Activated naive CD4-positive, alpha-beta T cell treated with anti-CD3 and anti-CD28 coated beads for 36 hours (primary cell): ENCODE measurements around the gene ACAD9. TPM values are rescaled to one million over a fixed set of nuclear protein-coding genes. Genes with fewer than 3 reads are reported as not detected.
"Not testable (repeated sequence)": the region's sequence is repeated elsewhere in the genome, so short reads cannot be mapped to it uniquely, and the experiment has no call there.

Source experiments
- CTCF ChIA-PET: fragments of 350-600 bp; sonication (Branson Sonifier 250); formaldehyde crosslinking; loops from one replicate; lab custom pipeline; 2021; ENCODE audit warnings: antibody characterized with exemption; lab: Charles Lee
- DNase-seq: peaks from one replicate; pipeline ENCODE4 v3.0.0-alpha.2; 2020
- H3K27ac Mint-ChIP-seq: one replicate; pipeline ENCODE4 v1.8.0; 2021; ENCODE audit warnings: mild to moderate bottlenecking, mixed read lengths
- H3K27me3 Mint-ChIP-seq: one replicate; pipeline ENCODE4 v1.8.0; 2021; ENCODE audit warnings: low read depth, mixed read lengths
- H3K36me3 Mint-ChIP-seq: one replicate; pipeline ENCODE4 v1.8.0; 2021; ENCODE audit warnings: low read depth, mixed read lengths
- H3K4me1 Mint-ChIP-seq: one replicate; pipeline ENCODE4 v1.8.0; 2021; ENCODE audit warnings: low read depth, mixed read lengths
- H3K4me3 Mint-ChIP-seq: one replicate; pipeline ENCODE4 v1.8.0; 2021; ENCODE audit warnings: mild to moderate bottlenecking, moderate library complexity, mixed read lengths
- H3K9me3 Mint-ChIP-seq: one replicate; pipeline ENCODE4 v1.8.0; 2021; ENCODE audit warnings: mixed read lengths
- intact Hi-C: fragments of 100-400 bp; cut with micrococcal nuclease; formaldehyde crosslinking; loops from one replicate; pipeline ENCODE4 v1.15.1; 2023
- total RNA-seq, 2 experiments: library from RNA; stranded (reverse); gene quantifications; one replicate each; pipeline ENCODE4 v1.2.3, GENCODE V29; 2021

ACAD9 gene
- total RNA-seq, 2 experiments from 2014 or later: 37.0 to 40.6 TPM

DNA sequence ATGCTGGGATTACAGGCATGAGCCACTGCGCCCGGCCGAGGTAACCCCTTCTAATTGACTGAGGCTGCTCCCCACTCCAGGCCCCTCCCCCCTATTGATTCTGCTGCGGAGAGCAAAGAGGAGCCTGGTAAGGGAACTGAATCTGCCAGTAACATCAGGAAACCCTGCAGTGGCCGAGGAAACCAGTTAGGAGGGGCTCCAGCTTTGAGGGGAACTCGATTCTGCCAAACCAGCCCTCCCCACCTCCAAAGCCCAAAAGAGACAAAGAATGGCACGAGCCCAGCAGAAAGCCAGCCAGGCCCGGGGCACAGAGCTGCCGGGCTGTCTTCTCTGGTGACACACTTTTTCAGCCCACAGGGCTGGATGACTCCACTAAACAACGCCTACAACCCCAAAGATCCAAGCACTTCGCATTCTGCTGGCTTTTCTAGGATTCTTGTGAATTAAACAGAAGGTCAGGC, 15.0 kb upstream of the ACAD9 start:
- H3K36me3 Mint-ChIP-seq: peaks cover 8% of the 10 kb centered on the region
- H3K4me3 Mint-ChIP-seq: no peak overlapping the region
- H3K27ac Mint-ChIP-seq: no peak overlapping the region
- intact Hi-C loops: no loop called here
- DNase-seq: no peak
- H3K9me3 Mint-ChIP-seq: peaks cover 20% of the 10 kb centered on the region
- H3K27me3 Mint-ChIP-seq: no peaks in the 10 kb centered on the region
- CTCF ChIA-PET: interaction anchor here (1.3 to 1.5 kb wide), 2 partner anchors 11 to 19 kb away, joined by 3 to 6 read pairs; no protein-coding TSS in a partner anchor
- peaks cover 4% of the 10 kb centered on the region for H3K4me1 Mint-ChIP-seq

DNA sequence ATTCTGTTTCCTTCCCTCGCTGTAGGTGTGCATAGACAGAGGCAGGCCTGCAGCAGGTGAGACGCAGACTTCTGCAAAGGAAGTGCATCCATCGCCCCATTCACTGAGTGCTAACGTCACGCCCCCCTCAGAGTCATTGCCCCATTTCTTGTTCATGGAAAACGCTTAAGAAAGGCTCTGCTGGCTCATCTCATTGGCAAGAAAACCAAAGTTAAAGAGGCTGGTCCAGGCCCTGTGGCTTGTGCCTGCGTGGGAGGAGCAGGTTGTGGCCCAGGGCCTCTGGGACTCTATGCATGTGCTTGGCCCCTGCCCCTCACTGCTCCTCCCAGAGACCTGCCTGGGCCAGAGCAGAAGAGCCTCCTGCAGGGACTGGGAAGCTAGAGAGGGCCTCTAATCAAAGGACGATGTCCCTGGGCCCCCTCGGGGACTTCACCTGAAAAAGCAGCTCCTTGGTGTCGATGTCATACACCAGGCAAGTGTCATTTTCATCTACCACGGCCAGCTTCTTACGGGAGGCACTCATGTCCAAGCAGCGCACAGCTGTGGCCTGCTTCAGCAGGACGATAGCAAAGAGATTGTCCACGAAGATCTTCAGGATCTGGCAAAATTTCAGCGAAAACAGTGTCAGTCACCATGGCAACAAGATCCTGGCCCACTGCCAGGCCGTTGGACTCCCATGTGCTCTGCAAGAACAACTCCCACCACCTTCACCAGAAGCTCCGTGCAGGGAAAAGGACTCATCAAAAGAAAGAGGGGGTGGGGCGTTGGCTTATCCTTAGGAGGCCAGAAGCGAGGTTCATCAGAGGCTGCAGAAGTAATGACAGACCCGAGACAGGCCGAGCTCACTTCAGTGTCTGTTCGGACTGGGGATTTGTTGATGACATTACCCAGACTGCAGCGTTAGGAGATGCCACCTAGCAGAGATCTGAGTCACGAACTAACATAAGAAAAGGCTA, 14.3 kb upstream of the ACAD9 start:
- H3K36me3 Mint-ChIP-seq, H3K27ac Mint-ChIP-seq, DNase-seq, intact Hi-C loops, H3K4me1 Mint-ChIP-seq, H3K4me3 Mint-ChIP-seq, H3K27me3 Mint-ChIP-seq: not testable (repeated sequence)
- CTCF ChIA-PET: interaction anchor here (1.1 to 1.2 kb wide), 2 partner anchors 13 to 185 kb away, joined by 3 read pairs; no protein-coding TSS in a partner anchor
- H3K9me3 Mint-ChIP-seq: peaks cover 12% of the 10 kb centered on the region

DNA sequence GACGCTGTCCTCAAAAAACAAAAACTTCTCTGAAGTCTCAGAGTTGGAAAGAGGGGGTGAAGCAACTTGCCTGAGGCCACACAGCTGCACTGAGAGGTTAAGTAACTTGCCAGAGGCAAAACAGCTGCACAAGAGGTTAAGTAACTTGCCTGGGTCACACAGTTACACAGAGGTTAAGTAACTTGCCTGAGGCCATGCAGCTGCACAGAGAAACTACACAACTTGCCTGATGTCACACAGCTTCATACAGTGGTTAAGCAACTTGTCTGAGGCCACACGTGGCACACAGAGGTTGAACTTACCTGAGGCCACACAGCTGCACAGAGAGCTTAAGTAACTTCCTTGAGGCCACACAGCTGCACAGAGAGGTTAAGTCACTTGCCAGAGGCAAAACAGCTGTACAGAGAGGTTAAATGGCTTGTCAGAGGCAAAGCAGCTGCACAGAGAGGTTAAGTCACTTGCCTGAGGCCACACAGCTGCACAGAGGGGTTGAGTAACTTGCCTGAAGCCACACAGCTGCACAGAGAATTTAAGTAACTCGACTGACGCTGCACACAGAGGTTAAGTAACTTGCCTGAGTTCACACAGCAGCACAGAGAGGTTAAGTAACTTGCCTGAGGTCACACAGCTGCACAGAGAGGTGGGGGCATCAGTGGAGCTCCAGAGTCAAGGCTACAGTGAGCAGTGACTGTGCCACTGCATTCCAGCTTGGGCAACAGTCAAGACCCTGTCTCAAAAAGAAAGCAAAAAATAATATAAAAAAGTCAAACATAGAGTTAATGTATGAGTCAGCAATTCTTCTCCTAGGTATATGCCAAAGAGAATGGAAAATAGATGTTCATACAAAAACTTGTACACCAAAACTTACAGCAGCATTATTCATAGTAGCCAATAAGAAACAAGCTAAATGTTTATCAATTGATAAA, 12.0 kb upstream of the ACAD9 start:
- H3K4me1 Mint-ChIP-seq: peaks cover 4% of the 10 kb centered on the region
- DNase-seq: no peak

DNA sequence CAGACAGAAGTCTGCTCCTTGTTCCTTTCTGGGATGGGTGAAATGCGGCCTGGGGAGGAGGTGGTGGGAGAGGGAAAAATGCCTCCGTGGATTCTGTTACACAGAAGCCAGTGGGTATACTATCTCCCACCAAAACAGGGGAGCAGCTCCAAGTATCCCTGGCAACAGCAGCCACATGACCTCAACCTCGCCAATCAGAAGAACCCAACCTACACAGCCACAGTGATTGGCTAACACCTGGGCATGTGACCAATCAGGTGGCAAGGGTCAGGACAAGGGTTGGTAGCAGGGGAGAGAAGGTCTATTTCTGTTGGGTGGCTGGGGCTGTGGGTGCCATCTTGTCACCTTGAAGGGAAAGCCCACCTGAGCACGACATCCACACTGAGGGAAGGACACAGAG, 9.1 kb upstream of the ACAD9 start:
- Mint-ChIP-seq H3K4me1 (peaks cover 4% of the 10 kb centered on the region), H3K27ac (no peak overlapping the region), H3K27me3 (no peaks in the 10 kb centered on the region), H3K36me3 (no peaks in the 10 kb centered on the region), H3K9me3 (no peaks in the 10 kb centered on the region), H3K4me3 (no peak overlapping the region)
- intact Hi-C loops: no loop called here
- no peak for DNase-seq
- CTCF ChIA-PET: interaction anchor here (0.6 to 1.0 kb wide), 3 partner anchors 22 to 376 kb away, joined by 3 to 6 read pairs (median 3); no protein-coding TSS in a partner anchor

More for the DNA sequence above, 12.0 kb upstream of the ACAD9 start:
- Mint-ChIP-seq H3K27me3 (no peaks in the 10 kb centered on the region), H3K36me3 (no peaks in the 10 kb centered on the region), H3K9me3 (no peaks in the 10 kb centered on the region), H3K27ac (no peak overlapping the region), H3K4me3 (no peak overlapping the region)
- intact Hi-C loops: no loop called here
- CTCF ChIA-PET: interaction anchor here (0.6 to 1.4 kb wide), 5 partner anchors 8 to 64 kb away, joined by 3 to 5 read pairs (median 3); partner anchors contain the start of gene ACAD9

DNA sequence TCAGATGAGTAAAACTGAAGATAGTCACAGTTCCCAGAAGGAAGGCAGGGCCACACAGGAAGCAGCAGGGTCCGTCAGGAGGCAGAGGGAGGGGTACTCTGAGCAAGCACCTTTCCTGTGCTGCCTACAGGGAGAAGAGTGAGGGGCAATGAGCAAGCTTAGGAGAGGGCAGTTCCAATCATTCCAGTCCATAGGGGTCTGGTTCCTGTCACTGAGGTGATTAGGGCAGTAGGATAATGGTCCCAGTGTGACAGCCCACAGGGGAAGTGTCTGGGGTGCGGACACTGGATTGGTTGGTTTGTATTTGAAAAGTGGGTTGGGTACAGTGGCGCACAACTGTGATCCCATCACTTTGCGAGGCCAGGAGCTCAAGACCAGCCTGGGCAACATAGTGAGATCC, 7.1 kb upstream of the ACAD9 start:
- H3K27ac Mint-ChIP-seq: no peak overlapping the region
- CTCF ChIA-PET: interaction anchor here (0.7 to 1.0 kb wide), 2 partner anchors 156 to 192 kb away, joined by 3 read pairs; no protein-coding TSS in a partner anchor

DNA sequence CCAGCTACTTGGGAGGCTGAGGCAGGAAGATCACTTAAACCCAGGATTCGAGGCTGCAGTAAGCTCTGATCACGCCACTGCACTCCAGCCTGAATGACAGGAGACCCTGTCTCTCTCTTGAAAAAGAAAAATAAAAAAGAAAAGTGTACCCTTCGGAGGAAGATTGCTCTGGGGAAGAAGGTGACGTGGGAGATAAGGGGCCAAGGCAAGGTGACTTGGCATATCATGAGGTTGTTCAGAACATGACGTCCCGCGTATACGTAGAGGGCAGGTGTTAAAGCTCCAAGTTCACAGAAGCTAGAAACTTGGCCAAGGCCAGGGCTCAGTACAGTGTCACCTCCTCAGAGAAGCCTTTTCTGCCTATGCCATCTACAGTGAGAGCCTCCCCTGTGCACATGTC, 6.7 kb upstream of the ACAD9 start:
- H3K36me3 Mint-ChIP-seq: peaks cover 2% of the 10 kb centered on the region
- CTCF ChIA-PET: interaction anchor here (0.7 to 1.0 kb wide), 2 partner anchors 156 to 192 kb away, joined by 3 read pairs; no protein-coding TSS in a partner anchor
- H3K27me3 Mint-ChIP-seq: no peaks in the 10 kb centered on the region
- no peak for DNase-seq
- intact Hi-C loops: no loop called here
- peaks cover 18% of the 10 kb centered on the region for H3K4me1 Mint-ChIP-seq
- no peak overlapping the region for H3K4me3 Mint-ChIP-seq
- no peaks in the 10 kb centered on the region for H3K9me3 Mint-ChIP-seq
- no peak overlapping the region for H3K27ac Mint-ChIP-seq

More for the DNA sequence above, 7.1 kb upstream of the ACAD9 start:
- Mint-ChIP-seq H3K4me1 (peaks cover 17% of the 10 kb centered on the region), H3K4me3 (no peak overlapping the region), H3K9me3 (no peaks in the 10 kb centered on the region), H3K27me3 (no peaks in the 10 kb centered on the region), H3K36me3 (no peaks in the 10 kb centered on the region)
- intact Hi-C loops: no loop called here
- DNase-seq: no peak

DNA sequence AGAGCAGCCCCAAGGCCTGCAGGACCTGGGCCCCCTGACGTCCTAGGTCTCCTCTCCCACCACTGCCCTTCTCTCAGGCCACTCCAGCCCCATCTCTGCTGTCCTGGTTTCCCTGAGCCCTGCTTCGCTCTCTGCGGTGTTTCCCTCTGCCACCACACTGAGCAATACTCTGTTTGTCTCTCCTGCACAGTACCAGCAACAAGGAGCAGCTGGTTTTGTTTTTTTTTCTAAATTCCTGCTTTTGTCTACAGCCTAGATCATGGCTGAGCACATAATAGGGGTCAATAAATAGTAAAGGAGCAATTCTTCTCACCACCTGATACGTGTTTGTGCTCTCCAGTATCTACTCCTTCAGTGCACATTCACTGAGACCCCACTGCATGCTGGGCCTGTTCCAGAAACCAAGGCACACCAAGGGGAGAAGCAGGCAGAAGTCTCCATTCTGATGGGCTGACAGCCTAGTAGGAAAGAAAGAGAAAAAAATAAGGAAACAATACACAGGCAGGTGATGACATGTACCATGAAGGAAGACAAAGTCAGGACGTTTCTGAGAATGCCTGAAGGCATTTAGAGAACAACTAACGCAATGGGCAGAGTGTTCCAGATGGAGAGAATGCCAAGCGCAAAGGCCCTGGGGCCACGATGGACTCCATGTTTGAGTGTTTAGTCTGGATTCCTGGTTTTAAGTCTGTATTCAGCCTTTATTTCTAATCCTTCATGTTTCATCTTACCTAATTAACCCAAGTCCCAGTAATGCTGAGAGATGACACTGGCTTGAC, 6.0 kb upstream of the ACAD9 start:
- Mint-ChIP-seq H3K4me1 (peaks cover 25% of the 10 kb centered on the region), H3K27ac (no peak overlapping the region), H3K27me3 (no peaks in the 10 kb centered on the region), H3K36me3 (peaks cover 2% of the 10 kb centered on the region), H3K9me3 (no peaks in the 10 kb centered on the region), H3K4me3 (no peak overlapping the region)
- intact Hi-C loops: no loop called here
- no peak for DNase-seq
- CTCF ChIA-PET: interaction anchor here (0.6 to 1.0 kb wide), 2 partner anchors 49 to 193 kb away, joined by 3 to 4 read pairs; no protein-coding TSS in a partner anchor

DNA sequence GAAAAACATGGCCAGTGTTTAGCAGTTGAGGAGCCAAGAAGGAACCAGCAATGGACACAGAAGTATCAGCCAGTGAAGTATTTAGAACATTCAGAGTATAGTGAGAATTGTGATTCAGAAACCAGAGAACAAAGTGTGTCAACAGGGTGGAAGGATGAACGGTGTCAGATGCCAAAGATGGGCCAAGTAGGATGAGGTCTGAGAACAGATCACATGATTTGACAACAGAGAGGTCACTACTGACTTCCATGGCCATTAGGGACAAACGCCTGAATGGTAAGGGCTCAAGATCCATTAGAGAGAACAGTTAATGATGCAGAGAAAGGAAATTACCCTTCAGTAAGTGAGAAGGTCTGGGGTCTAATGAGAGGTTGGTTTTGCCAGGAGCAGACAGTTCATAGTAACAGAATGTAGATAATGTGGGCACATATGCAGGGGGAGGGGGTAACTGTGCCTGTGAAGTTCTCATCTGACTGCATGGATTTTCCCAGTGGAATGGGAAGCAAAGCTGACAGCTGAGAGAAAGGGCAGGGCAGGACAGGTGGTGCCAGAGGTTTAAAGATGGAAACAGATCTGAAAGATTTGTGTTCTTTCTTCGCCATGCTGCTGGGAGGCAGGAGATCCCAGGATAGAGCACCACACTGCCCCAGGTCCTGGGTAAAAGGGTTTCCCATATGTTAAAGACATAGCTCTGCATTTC, 4.8 kb upstream of the ACAD9 start:
- no peak overlapping the region for H3K27ac Mint-ChIP-seq
- no peak for DNase-seq
- peaks cover 27% of the 10 kb centered on the region for H3K4me1 Mint-ChIP-seq
- H3K36me3 Mint-ChIP-seq: peaks cover 6% of the 10 kb centered on the region
- CTCF ChIA-PET: interaction anchor here (0.7 to 4.6 kb wide), 19 partner anchors 8 to 442 kb away, joined by 3 to 25 read pairs (median 3); a partner anchor contains a TSS
- no peak overlapping the region for H3K4me3 Mint-ChIP-seq
- intact Hi-C loops: loop anchor here (1.0 to 5.0 kb wide), 4 partner anchors 49 to 257 kb away; partner anchors contain the start of gene EFCC1
- H3K9me3 Mint-ChIP-seq: no peaks in the 10 kb centered on the region
- no peaks in the 10 kb centered on the region for H3K27me3 Mint-ChIP-seq

DNA sequence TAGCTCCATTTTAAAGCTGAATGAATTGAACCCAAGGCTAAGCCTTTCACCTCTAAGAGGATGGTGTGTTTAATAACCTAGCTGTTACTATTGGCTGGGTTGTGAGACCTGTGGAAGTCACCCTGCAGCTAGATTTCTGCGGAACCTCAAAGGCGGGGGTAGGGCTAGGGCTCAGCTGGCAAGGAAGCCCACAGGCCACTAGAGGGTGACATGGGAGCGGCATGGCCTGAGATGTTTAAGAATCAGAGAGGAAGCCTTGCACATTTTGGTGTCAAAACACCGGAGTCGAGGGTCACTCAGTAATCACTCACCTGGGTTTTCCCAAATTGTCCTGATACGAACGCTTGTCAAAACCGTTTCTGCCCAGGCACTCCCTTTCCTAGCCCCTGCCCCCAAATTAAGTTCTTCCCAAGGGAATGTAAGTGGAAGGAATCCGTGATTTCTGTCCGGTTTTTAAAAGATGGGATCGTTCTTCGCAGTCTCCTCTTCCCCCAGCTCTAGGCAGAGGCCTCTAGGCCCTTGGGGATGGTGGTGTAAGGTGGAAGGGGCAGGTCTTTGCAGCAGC, 3.8 kb upstream of the ACAD9 start:
- H3K4me3 Mint-ChIP-seq: no peak overlapping the region
- CTCF ChIA-PET: interaction anchor here (0.7 to 4.6 kb wide), 24 partner anchors 9 to 441 kb away, joined by 3 to 25 read pairs (median 3); a partner anchor contains a TSS
- H3K27ac Mint-ChIP-seq: no peak overlapping the region
- H3K4me1 Mint-ChIP-seq: peaks cover 36% of the 10 kb centered on the region
- H3K27me3 Mint-ChIP-seq: no peaks in the 10 kb centered on the region
- H3K36me3 Mint-ChIP-seq: peaks cover 6% of the 10 kb centered on the region
- intact Hi-C loops: loop anchor here (1.0 to 5.0 kb wide), 5 partner anchors 48 to 369 kb away; partner anchors contain the start of gene EFCC1
- peak; percentile 86 for DNase-seq
- no peaks in the 10 kb centered on the region for H3K9me3 Mint-ChIP-seq

DNA sequence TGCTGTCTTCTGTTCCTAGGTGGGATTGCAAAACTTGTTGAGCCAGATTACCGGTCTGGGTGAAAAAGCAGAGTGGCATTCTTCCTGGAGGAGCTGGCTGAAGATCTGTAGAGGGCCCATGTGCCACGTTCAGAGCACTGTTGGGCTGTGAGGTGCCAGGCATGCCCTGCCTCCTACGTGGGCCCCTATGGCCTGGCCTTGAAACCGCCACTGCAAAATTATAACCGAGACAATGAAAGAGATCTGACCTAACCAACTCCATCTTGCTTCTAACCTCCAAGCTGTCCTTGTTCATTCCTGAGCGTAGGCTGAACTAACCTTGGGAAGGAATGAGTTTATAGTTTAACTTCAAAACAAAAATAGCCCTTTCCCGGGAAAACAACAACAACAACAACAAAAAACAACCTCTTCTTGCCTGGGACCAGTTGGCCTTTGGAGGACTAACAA, 1.4 kb upstream of the ACAD9 start:
- intact Hi-C loops: loop anchor here (5.0 kb wide), 2 partner anchors 124 to 234 kb away; partner anchors contain the start of gene EFCC1
- CTCF ChIA-PET: interaction anchor here (0.8 to 4.6 kb wide), 13 partner anchors 12 to 260 kb away, joined by 3 to 25 read pairs (median 4); no protein-coding TSS in a partner anchor
- Mint-ChIP-seq H3K36me3 (peaks cover 20% of the 10 kb centered on the region), H3K4me1 (peaks cover 58% of the 10 kb centered on the region), H3K27me3 (no peaks in the 10 kb centered on the region), H3K27ac (peak overlapping the region; percentile 90), H3K9me3 (no peaks in the 10 kb centered on the region), H3K4me3 (peak overlapping the region; percentile 84)
- DNase-seq: no peak
